ENCODE measurements around the gene GPR89A.

DNA sequence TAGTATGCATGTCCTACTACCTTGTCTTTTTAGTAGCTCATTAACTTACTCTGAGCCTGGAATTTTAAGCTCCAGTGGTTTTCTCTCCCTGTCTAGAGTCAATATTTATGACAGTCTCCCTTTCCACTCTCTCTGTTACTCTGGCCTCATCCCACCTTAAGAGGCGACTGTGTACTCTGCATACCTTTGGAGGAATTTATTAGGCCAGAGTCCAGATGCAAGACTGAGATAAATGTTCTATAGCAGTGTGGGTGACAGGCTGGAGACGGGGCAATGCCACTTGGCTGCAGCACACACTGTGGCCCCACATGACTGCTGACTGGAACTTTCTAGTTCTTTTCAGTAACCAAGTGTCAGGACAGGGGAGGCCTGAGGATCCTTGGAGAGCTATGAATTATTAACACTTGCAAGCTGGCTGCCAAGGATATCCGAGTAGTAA, 103.4 kb downstream of the GPR89A start:
- TF ChIP-seq, protein P1, sequence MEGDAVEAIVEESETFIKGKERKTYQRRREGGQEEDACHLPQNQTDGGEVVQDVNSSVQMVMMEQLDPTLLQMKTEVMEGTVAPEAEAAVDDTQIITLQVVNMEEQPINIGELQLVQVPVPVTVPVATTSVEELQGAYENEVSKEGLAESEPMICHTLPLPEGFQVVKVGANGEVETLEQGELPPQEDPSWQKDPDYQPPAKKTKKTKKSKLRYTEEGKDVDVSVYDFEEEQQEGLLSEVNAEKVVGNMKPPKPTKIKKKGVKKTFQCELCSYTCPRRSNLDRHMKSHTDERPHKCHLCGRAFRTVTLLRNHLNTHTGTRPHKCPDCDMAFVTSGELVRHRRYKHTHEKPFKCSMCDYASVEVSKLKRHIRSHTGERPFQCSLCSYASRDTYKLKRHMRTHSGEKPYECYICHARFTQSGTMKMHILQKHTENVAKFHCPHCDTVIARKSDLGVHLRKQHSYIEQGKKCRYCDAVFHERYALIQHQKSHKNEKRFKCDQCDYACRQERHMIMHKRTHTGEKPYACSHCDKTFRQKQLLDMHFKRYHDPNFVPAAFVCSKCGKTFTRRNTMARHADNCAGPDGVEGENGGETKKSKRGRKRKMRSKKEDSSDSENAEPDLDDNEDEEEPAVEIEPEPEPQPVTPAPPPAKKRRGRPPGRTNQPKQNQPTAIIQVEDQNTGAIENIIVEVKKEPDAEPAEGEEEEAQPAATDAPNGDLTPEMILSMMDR (conservative IDR thresholded peaks at IDR 0.05), result no peak
- no peak for TF ChIP-seq ZFX (IDR thresholded peaks at IDR 0.05)
